ENCODE data around the gene MAP2. TPM values are rescaled to one million over a fixed set of nuclear protein-coding genes. Genes with fewer than 3 reads are reported as not detected.

MAP2 gene
- polyA plus RNA-seq, 1 donor (not counting 4 experiments of a cell fraction or from before 2014, with no cell fraction given), result 16.2 TPM

DNA sequence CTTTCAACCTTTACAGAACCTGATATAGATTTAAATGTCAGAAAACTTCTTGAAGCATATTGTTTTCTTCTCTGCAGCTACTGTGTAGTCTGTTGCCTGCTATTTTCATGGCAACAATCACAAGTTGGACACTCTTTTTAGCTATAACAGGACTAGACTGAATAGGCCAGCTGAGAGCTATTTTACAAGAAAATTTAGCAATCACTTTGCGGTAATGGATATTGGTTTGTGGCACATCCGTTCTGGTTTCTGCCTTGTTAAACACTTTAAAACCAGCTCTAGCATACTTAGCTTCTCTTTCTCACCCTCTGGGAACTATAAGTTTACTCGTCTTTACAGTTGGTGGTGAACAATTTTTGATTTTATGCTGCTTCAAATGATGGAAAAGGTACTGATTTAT, 125.7 kb downstream of the MAP2 start:
- Histone ChIP-seq H3K4me1 (ENCODE audit: control insufficient read depth, extremely low read depth, insufficient read depth, low read length) (no peaks in the 10 kb centered on the region), H3K9me1 (ENCODE audit: control insufficient read depth, extremely low read depth, insufficient read depth, low read length) (no peaks in the 10 kb centered on the region), H3K4me3 (ENCODE audit: control insufficient read depth in 2 of 3, extremely low read depth in 1 of 3, insufficient read depth in 2 of 3, low read depth in 1 of 3, low read length in 3 of 3) (no peak overlapping the region), H3K9me3 (ENCODE audit: control insufficient read depth, low read depth, low read length) (no peaks in the 10 kb centered on the region), H3K4me2 (ENCODE audit: control insufficient read depth, extremely low read depth, insufficient read depth, low read depth, low read length) (no peak overlapping the region), H4K20me1 (ENCODE audit: control insufficient read depth, extremely low read depth, insufficient read depth, low read length) (no peaks in the 10 kb centered on the region), H3K9ac (ENCODE audit: control insufficient read depth, extremely low read depth, insufficient read depth, low read length) (no peak overlapping the region), H3K79me2 (ENCODE audit: control insufficient read depth, insufficient read depth, low read length) (no peaks in the 10 kb centered on the region), H3K36me3 (ENCODE audit: control insufficient read depth in 2 of 2, extremely low read depth in 1 of 2, insufficient read depth in 2 of 2, low read length in 2 of 2) (no peaks in the 10 kb centered on the region), H3K27me3 (ENCODE audit: control insufficient read depth, extremely low read depth, insufficient read depth, low read length) (no peaks in the 10 kb centered on the region), H3K27ac (ENCODE audit: control insufficient read depth, insufficient read depth, low read length) (no peak overlapping the region), H2AFZ (ENCODE audit: control insufficient read depth, low read length) (no peak overlapping the region)
- DNase-seq (ENCODE audit: low read depth, low spot score) (no peak), FAIRE-seq (no peak)
- dilution Hi-C loops (cut with MboI; ENCODE audit: extremely low pct_ligation_motif_present, low sequenced_read_pairs), result no loop called here
- TF ChIP-seq EZH2 (IDR thresholded peaks at IDR 0.05; ENCODE audit: low read length), result no peak
- TF ChIP-seq, protein P1, sequence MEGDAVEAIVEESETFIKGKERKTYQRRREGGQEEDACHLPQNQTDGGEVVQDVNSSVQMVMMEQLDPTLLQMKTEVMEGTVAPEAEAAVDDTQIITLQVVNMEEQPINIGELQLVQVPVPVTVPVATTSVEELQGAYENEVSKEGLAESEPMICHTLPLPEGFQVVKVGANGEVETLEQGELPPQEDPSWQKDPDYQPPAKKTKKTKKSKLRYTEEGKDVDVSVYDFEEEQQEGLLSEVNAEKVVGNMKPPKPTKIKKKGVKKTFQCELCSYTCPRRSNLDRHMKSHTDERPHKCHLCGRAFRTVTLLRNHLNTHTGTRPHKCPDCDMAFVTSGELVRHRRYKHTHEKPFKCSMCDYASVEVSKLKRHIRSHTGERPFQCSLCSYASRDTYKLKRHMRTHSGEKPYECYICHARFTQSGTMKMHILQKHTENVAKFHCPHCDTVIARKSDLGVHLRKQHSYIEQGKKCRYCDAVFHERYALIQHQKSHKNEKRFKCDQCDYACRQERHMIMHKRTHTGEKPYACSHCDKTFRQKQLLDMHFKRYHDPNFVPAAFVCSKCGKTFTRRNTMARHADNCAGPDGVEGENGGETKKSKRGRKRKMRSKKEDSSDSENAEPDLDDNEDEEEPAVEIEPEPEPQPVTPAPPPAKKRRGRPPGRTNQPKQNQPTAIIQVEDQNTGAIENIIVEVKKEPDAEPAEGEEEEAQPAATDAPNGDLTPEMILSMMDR (optimal IDR thresholded peaks at IDR 0.05 in 1 of 3, IDR thresholded peaks at IDR 0.05 in 1 of 3, conservative IDR thresholded peaks at IDR 0.05 in 1 of 3; ENCODE audit: extremely low read depth in 1 of 3, insufficient read depth in 2 of 3, low read length in 3 of 3), result no peak

DNA sequence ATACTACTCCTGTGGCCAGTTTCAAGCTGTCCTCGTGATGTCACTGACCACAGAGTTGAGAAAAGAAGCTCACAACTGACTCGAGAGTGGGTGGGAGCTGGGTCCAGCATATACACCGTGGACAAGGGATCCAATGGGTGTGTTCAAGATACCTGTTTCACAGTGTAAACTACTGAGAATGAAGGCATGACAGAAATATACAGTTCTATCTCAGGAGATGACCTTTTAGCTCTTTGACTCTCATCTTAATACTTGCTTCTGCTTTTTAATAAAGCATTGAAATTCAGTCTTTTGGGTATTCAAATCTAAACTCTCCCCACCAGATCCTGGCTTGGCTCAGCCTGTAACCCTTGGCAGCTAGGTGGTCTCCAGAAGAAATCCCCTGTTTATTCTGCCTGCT, 130.1 kb downstream of the MAP2 start:
- H3K27ac ChIP-seq (ENCODE audit: control insufficient read depth, insufficient read depth, low read length), result no peak overlapping the region

More for the DNA sequence above, 130.1 kb downstream of the MAP2 start:
- no peak overlapping the region for H3K4me2 ChIP-seq (ENCODE audit: control insufficient read depth, extremely low read depth, insufficient read depth, low read depth, low read length)
- H3K79me2 ChIP-seq (ENCODE audit: control insufficient read depth, insufficient read depth, low read length), result no peaks in the 10 kb centered on the region
- no peak overlapping the region for H2AFZ ChIP-seq (ENCODE audit: control insufficient read depth, low read length)
- no peaks in the 10 kb centered on the region for H3K9me3 ChIP-seq (ENCODE audit: control insufficient read depth, low read depth, low read length)
- H3K4me3 ChIP-seq (ENCODE audit: control insufficient read depth in 2 of 3, extremely low read depth in 1 of 3, insufficient read depth in 2 of 3, low read depth in 1 of 3, low read length in 3 of 3), result no peak overlapping the region
- H3K9ac ChIP-seq (ENCODE audit: control insufficient read depth, extremely low read depth, insufficient read depth, low read length), result no peak overlapping the region
- no peaks in the 10 kb centered on the region for H3K36me3 ChIP-seq (ENCODE audit: control insufficient read depth in 2 of 2, extremely low read depth in 1 of 2, insufficient read depth in 2 of 2, low read length in 2 of 2)
- H4K20me1 ChIP-seq (ENCODE audit: control insufficient read depth, extremely low read depth, insufficient read depth, low read length), result no peaks in the 10 kb centered on the region
- no peak for TF ChIP-seq EZH2 (IDR thresholded peaks at IDR 0.05; ENCODE audit: low read length)
- TF ChIP-seq, protein P1 (optimal IDR thresholded peaks at IDR 0.05 in 1 of 3, IDR thresholded peaks at IDR 0.05 in 1 of 3, conservative IDR thresholded peaks at IDR 0.05 in 1 of 3; ENCODE audit: extremely low read depth in 1 of 3, insufficient read depth in 2 of 3, low read length in 3 of 3), result no peak
- dilution Hi-C loops (cut with MboI; ENCODE audit: extremely low pct_ligation_motif_present, low sequenced_read_pairs), result no loop called here
- DNase-seq (ENCODE audit: low read depth, low spot score) (no peak), FAIRE-seq (no peak)
- no peaks in the 10 kb centered on the region for H3K9me1 ChIP-seq (ENCODE audit: control insufficient read depth, extremely low read depth, insufficient read depth, low read length)
- no peaks in the 10 kb centered on the region for H3K4me1 ChIP-seq (ENCODE audit: control insufficient read depth, extremely low read depth, insufficient read depth, low read length)
- no peaks in the 10 kb centered on the region for H3K27me3 ChIP-seq (ENCODE audit: control insufficient read depth, extremely low read depth, insufficient read depth, low read length)
